GM18508 (cell line): ENCODE measurements around the gene AUTS2.

Experiments
- ATAC-seq: cut with Tn5 transposase; IDR thresholded peaks from one replicate; pipeline ENCODE4 v1.9.1; 2021; ENCODE audit warnings: moderate number of reproducible peaks; ENCODE audit not compliant: insufficient read depth, unreplicated experiment

The AUTS2 gene

DNA sequence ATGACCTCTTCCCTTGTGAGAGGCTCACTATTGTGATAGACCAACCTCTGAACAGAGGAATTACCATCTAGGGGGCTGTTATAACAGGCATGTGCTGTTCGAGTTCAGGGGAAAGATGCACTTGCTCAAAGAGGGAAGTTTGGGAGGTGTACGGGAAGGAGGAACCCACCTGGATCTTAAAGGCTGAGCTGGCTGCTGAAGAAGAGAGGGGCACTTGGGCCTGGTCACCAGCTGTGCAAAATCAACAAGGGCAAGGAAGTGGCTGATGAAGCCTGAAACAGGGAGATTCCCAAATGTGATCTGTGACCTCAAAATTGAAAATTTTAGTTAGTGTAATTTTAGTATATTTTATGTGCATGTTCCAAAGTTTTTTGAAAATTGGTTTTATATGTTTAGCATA lies 407.2 kb downstream of the AUTS2 start:
- no peak for ATAC-seq

DNA sequence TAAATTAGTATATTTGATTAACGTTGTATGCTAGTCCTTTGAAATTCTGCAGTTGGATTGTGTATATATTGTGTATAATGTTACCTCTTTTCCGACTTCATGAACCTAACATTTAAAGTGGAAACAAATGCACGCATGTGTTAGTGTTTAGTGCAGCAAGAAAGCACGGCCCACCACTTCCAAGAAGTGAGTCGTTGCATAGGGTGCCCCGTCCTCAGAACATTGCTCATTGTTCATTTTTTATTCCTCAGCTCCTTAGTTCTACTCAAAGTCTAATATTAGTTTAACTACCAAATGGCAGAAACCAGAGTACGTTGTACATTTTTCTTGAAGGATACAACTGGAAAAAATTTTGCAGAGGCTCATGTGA lies 407.6 kb downstream of the AUTS2 start:
- ATAC-seq, result no peak

DNA sequence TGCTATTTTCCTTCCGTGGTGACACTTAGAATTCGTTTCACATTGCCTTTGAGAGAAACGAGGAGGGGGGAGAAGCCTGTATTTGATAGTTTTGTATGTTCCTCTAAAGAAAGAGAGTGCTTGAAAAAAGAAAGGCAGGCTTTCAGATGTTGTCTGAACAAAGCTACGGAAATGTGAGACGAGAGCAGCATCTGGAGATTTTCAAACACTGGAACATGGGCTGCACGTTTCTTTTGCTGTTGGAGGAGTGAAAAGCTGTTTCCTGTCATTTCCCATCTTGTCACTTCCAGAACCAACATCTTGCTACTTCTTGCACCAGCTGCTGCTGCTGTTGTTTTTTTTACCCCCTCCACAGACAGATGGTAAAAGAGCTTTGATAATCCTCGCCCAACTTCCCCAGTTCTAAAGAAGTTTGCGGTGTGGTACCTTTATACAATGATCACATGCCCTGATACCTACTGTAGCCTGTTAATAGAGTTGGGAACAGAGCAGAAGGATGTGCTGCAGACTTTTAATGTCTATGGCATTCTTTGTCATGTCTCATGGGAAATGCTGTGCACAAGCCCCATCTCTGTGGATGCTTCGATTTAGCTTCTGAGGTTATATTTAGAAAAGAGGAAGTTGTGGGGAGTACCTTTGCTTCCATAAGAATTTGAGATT lies 408.1 kb downstream of the AUTS2 start:
- ATAC-seq, result no peak

DNA sequence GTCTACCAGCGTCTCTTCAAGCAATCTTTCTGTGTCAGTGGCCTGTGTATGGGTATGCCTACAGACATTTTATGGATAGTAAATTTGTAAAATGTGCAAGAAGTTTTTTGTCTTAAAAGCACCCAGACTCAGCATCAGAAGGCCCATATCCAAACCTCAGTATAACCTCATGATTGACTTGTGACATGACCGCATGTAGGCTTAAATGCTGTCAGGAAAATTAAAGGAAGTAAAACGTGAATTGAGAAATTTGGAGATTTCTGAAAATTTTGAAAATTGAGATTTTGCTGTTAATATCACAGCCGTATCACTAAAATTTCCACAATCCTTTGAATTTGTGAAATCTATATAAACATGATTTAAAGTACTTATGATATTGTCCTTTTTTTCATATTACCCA lies 410.2 kb downstream of the AUTS2 start:
- no peak for ATAC-seq

DNA sequence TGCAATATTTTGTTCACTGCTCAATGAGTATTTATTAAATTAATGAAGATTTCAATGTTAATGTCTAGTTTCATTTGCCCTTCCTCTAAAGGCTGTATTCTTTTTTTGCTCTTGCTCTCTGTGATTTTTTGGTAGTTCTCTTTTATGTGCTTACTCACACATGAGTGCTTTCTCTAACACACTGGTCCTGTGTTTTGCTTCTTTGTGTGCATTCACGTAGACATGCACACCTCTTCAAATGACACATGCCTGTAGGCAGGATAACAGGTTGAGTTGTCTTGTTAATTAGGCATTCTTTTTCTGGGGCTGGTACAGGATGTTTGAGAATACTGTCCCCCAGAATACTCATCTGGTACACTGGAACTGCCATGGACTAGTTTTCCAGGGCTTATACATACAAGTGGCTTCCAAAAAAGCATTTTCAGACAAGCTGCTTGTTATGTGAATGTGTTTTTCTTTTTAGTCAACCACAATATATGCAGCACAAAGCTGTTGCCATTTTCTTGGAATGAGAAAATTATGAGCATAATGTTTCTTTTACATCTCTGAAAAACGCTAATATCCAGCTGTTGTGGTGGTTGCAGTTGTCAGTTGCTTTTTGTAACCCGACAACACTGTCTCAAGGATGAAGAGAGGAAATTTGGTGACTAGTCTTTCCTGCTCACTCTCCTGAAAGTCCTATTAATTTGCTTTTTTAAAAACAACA lies 416.4 kb downstream of the AUTS2 start:
- ATAC-seq, result no peak

DNA sequence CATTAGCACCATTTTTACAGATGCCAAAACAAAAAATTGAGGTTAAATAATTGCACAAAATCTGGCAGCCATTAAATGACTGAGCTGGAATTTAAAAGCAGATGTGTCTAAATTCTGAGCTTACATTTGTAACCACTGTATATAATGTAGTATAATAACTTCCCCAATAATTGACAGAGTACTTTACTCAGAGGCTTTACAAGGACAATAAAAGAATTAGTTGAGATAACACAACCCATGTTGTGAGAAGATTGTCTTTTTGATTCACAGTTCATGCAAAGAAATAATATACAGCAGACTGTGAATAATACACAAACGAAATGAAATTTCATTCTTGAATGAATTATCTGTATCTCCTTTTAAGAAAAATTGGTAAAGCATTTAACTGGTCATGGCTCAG lies 417.1 kb downstream of the AUTS2 start:
- no peak for ATAC-seq

DNA sequence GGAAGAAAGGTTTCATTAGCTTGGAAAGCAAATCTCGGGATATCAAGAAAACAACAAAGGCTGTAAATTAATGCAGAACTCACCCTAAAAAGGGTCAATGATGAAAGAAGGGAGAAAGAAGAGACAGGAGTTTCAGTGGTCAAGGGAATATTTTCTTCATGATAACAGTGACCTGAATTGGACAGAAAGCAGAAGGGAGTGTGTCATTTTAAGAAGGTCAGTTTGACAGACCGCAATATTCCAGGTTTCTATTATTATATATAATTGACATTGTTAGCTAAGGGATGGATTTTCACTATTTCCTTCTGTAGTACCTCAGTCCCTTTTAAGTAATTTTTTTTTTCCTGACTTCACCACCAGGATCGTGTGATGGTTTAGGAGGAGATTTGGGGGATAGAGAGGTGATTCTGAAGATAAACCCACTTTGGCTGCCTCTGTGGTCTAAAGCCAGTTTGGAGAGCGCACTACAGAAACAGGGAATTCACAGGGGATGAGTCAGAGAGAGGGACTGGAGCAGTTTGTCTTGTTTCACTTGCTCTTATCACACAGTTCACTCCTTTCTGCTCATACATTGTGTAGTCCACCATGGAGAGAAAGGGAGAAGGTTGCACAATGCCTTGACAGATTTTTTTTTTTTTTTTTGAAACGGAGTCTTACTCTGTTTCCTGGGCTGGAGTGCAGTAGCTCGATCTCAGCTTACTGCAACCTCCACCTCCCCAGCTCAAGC lies 417.9 kb downstream of the AUTS2 start:
- ATAC-seq, result no peak

DNA sequence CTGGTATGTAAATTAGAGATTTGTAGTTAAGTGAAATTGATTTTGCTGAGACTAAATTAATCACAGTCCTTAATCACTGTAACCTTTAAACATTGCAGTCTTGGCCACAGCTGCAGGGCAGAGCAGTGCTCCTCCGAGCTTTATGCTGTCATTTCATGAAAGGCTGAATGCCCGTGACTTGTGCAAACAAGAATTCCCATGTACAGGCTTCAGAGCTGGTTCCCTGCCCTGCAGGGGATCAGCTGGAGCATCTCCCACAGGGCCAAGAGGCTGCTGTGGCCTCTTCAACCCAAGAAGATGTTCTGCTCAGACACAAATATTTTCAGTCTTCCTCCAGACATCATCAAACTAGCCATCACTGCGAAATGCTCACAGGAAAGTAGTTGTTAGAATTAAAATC lies 419.1 kb downstream of the AUTS2 start:
- ATAC-seq, result no peak

DNA sequence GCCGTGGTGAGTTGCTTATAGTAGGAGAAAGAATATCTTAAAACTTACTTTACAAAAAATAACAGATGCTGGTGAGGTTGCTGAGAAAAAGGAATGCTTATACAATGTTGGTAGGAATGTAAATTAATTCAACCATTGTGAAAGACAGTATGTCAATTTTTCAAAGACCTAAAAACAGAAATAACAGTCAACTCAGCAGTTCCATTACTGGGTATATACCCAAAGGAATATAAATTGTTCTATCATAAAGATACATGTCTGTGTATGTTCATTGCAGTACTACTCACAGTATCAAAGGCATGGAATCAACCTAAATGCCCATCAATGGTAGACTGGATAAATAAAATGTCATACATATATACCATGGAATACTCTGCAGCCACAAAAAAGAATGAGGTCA lies 420.4 kb downstream of the AUTS2 start:
- ATAC-seq, result no peak

DNA sequence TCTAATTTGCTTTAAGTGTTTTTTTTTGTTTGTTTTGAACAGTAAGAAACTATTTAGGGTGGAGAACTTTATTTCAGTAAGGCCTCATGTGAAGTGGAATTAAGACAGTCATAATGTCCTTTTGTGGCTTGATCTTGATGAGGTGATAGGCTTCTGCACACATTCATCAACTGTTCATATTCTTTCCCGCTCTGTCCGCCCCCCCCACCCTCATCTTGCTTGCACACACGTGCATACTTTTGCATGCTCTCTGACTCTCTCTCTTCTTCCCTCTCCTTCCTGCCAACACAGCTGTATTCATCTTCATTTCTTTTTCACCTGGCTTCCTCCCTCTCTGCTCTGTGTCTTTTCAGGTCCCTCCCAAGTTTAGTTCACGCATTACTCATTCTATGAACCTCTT lies 429.6 kb downstream of the AUTS2 start:
- ATAC-seq, result no peak

DNA sequence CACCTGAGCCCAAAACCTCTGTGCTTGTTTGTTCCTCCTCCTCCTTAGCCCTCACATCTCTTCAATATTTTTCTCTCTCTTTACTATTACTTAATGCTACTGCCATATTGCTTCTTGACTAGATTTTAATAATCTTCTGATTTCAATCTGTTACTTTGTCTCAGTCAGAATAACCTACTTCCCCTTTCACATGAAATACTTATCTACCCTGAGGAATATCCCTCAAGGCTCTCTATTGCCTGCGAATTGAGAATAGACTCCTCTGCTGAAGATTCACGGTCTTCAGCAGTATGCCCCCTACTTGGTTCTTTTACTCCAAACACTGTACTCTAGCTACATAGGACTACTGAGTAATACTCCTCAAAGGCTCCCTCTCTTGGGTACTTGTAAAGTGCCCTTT lies 430.3 kb downstream of the AUTS2 start:
- ATAC-seq, result no peak

DNA sequence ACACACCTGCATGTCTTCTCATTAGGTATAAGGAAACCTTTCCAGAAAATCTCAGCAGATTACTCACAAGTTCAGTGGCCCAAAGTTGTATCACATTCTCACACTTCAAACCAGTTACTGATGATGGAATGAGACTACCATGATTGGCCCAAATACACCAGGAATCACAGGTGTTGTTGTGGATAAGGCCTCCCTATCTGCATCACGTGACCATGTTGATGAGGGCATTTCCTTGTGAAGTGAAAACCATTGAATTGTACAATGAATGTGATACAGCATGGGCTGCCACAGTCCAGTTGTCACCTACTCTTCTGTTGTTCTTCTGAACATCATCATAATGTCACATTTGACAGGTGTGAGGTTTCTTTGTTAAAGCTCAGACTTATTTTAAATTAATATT lies 431.7 kb downstream of the AUTS2 start:
- no peak for ATAC-seq

DNA sequence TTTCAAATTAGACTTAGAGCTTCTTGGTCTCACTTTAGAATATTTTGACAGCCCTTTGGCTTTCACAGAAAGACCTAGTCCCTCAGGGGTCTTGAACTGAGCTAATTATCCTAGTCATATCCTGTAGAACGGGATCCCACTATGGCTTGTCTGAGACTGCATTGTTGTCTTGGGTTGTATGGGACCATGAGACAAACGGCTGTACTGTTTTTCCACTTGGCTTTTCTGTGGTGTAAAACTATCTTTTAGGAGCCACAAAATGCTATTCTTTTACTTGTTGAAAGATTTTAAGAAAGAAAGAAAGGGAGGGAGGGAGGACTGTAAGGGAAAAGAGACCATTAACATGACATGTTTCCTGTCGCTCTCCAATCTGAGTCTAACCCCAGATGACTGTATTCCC lies 432.5 kb downstream of the AUTS2 start:
- ATAC-seq, result no peak

DNA sequence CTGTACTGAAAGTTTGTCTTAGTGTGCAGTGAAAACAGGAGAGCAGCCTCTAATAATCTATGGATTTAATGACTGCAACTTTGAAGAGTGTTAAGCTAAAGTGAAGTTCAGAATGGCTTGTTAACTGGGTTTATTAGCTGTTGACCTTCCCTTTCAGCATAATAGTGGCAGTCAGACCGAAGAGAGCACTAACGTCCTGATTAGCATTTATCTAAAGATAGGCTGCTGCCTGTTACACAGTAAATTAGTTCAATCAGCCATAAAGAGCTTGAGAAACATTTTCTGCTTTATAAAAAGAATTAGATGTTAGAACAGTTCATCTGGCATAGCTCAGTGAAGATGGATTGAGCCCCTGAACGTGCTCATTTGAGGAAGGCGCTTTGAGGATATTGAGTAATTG lies 433.0 kb downstream of the AUTS2 start:
- no peak for ATAC-seq

DNA sequence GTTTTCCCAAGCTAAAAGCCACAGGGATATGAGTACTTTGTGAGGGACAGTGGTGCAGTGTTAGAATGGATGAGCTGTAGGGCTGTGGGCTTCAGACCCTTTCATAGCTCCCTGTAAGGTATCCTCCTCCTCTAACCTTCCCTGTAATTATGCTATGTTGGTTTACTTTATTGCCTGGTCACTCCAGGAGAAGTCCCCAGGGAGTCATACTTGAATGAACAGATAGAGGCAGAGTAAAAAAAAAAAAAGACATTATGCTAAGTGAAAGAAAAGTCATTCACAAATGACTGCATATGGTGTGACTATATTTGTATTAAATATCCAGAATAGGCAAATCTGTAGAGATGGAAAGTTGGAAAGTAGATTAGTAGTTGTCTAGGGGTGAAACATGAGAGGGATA lies 434.4 kb downstream of the AUTS2 start:
- ATAC-seq, result no peak

DNA sequence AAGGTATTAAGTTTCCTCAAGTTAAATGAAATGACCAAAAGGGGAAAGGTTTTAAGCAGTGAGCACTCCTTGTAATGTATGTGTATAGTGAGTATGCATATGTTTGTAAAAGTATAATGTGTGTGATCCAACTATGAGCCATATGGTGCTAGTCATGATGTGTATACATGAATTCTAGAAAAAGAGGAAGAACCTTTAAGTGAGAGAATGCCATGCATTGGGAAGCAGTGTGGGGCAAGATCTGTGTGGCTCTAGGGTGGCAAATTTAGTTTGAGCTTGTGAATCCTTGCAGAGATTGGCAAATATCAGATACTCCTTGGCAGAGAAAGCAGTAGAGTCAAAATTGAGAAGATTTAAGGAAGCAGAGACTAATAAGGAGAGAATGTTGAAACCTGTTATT lies 435.0 kb downstream of the AUTS2 start:
- no peak for ATAC-seq

DNA sequence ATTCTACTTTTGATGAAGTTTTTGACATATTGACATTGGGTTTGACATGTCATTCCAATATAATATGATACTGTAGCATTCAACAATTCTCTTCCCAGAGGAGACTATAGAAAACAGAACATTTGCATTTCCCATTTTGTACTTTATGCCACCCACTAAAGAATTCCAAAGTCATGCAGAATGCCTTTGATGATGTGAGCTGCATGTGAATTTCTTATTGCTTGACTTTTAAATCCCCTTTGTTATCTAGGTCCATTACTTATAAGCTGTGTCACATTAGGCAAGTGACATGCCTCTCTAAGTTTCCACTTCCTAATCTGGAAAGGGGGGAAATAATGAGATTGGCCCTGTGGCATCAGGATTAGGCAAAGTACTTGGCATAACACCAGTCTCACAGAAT lies 436.7 kb downstream of the AUTS2 start:
- no peak for ATAC-seq

DNA sequence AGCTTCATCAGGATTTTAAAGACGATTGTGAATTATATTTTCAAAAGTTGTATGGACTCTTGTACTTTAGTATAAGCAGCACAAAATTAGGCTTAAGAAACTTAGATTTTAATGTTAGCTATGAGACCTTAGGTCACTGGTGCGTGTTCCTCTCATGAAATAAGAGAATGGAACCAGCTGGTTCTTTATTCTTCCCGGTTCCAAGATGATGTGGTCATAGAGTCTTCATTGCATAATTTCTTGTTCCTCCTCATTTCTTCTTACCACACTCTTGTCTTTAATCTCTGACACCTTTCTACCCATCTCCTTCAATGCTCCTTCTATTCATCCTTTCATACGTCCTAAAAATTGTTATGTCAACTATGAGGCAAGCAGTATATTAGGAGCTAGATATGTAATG lies 437.2 kb downstream of the AUTS2 start:
- no peak for ATAC-seq

DNA sequence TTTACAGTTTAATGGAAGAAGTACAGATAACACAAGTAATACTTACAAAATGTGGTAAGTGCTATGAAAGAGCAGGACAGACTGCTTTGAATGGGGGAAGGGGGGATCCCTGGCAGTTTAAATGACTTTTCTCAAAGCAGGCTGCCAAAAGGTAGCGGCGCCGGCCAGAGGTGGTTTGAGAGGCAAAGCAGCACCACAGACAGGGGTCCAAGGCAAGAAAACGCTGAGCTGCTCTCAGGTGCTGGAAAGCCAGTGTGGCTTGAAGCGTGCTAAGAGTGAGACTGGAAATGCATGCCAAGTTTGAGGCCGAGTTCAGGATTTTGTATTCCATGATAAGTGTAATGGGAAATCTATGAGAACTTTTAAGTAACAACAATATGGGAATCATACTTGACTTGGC lies 437.7 kb downstream of the AUTS2 start:
- no peak for ATAC-seq

DNA sequence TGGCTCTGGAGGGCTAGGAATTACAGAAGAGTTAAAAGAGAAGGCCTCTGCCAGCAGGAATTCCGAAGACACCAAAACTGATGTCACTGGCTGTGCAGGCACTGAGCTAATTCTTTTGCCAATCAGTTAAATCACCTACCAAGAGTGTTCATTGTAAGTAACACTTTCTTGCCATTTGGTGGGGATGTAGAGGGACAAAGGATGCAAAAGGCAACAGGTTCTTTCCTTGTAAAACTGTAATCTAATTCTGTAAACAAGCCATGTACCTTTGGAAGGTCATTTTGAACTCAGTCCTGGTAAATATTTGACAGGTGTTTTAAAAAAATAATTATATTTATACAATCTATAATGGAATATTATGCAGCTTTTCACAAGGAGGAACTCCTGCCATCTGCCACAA lies 438.4 kb downstream of the AUTS2 start:
- ATAC-seq, result no peak

DNA sequence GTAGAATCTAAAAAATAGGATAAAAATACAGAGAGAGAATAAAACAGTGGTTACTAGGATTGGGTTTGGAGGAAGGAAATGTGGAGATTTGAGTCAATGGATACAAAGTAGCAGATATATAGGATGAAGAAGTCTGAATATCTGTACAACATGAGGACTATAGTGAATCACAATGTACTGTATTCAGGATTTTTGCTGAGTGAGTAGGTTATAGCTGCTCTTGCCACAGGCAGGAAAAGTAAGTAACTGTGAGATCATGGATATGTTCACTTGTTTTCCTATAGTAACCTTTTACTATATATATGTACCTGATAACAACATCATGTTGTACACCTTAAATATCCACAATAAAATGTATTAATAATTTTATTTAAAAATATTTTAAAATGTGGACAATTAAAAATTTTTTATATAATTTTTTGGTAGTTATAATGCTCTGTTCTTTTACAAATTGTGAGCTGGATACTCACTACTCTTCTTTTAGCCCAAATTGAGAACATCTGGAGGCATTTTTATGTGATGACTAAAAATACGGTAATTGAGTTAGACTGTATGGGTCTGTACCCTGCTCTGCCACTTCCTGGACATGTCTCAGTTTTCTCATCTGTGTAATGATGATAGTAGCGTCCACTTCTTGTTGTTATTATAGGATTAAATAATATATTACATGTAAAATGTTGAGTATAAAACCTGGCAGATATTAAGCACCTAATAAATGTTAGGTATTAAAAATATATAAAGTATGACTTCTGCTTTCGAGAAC lies 439.1 kb downstream of the AUTS2 start:
- ATAC-seq, result no peak
